GM18519 (cell line): Measurements from ENCODE around the gene GRIA4.
"Not testable (repeated sequence)": the region's sequence is repeated elsewhere in the genome, so short reads cannot be mapped to it uniquely, and the experiment has no call there.

Source experiments
- ATAC-seq: cut with Tn5 transposase; IDR thresholded peaks from one replicate; pipeline ENCODE4 v1.9.1; 2021; ENCODE audit warnings: mild to moderate bottlenecking, moderate library complexity; ENCODE audit not compliant: unreplicated experiment, low FRiP score

GRIA4 gene

DNA sequence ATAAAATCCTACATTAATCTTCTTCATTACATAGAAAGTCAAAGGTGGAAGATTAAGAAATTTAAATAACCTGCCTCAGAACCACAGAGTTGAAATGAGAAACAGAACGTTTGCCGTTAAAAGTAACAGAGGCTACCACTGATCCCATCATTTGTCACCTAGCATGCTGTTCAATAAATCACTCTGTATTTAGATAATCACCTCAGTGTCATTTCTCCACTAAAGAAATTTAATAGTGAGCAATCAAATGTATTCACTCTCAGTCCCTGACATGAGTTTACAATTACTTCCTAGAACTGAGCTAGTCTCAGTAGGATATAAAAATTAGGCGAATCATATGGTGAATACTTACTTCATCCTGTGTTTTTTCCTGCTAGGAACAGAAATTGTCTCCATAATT lies 242.5 kb downstream of the GRIA4 start:
- ATAC-seq, result no peak

DNA sequence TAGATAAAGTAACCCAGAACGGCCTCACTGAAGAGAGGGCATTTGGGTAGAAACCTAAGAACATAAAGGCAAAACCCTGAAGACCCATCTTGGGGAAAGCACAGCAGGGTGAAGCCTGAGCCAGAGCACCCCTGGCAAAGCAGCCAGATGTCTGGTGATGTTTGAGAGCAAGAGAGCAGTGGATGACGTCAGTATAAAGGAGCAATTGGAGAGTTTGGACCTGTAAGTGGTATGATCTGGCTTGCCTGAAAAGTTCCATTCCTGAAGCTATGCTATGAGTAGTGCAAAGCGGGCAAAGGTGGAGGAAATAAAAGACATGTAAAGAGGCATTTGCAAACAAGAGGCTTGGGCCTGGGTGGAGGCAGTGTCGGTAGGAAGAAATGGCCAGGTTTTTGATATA lies 244.4 kb downstream of the GRIA4 start:
- no peak for ATAC-seq

DNA sequence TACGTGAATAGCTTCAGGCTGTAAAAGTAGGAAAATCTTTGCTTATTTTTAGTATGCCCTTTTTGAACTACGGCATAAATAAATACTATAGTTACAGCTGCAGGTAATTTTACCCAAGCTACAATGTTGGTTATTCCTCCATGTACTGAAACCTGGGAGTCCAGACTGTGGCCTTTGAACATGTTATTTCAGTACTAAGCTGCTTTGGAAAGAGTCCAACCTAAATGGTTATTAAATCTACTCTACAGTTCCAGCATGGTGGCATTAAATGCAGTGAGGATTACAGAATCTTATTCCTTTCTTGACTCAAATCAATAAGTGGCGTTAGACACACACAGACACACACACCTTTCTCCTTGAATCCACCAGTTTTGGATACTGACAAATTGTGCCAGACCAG lies 247.1 kb downstream of the GRIA4 start:
- no peak for ATAC-seq

DNA sequence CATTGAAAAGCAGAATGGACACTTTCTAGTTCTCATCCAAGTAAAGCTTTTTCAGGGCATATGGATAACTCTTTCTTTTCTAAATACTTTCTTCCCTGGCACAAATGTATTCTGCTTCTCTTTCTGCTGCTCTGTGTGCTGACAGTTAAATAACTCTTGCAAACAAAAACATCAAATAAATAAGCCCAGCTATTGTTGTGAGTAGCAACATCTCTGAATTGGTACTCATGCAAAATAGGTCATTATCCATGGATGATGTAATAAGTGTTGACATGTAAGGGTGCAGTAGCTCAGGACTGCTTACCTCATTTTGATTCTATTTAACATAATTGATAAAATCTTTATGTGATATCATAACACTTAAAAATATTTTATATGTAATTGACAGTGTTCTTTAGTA lies 247.9 kb downstream of the GRIA4 start:
- ATAC-seq, result no peak

DNA sequence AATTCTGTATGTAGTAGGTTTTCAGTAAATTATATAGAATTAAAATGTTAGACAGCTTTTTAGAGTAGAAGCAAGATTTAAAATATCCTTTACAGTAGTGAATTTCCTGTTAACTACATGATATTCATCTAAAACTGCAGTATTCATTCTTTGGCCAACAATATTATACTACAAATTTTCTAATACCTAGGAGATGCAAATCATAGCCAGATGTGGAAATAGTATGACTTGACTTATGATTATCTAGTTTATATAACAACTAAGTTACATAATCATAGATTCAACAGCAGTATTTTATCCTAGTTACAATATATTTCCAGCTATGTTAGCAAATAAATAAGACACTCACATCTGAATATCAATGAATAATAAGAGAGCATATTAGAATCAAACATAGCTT lies 249.0 kb downstream of the GRIA4 start:
- no peak for ATAC-seq

DNA sequence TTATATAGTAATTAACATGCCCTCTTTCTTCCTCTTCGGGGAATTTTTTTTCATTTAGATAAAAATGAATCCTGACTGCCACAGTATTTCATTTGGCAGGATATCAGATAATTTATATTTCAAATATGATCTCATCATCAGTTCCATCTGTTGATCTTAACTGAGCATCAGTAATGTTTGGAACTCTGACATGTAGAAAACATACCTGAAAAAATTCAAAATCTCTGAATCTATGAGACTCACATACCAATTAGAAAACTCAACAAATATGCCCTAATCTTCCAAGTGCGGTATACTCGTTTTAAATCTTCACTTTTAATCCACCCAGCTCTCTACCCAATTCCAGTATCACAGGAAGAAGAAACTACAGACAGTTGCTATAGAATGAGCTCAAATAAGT lies 250.2 kb downstream of the GRIA4 start:
- ATAC-seq, result no peak

DNA sequence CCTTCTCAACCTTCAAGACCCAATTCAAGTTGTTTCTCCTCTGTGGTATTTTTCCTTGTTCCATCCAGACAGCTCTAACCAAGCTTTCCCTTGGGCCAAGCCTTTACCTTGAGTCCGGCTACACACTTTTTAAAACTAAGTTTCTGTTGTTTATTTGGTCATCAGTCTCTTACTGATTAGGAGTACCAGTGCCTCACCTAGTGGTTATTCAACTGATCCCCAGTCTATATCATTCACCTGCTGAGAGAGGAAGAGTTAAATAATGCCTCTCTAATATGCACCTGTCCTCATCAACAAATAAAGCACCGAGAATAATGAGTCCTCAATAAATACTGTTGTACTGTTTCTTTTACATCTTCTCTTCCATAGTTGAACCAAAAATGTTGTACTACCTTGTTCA lies 251.4 kb downstream of the GRIA4 start:
- ATAC-seq, result no peak

DNA sequence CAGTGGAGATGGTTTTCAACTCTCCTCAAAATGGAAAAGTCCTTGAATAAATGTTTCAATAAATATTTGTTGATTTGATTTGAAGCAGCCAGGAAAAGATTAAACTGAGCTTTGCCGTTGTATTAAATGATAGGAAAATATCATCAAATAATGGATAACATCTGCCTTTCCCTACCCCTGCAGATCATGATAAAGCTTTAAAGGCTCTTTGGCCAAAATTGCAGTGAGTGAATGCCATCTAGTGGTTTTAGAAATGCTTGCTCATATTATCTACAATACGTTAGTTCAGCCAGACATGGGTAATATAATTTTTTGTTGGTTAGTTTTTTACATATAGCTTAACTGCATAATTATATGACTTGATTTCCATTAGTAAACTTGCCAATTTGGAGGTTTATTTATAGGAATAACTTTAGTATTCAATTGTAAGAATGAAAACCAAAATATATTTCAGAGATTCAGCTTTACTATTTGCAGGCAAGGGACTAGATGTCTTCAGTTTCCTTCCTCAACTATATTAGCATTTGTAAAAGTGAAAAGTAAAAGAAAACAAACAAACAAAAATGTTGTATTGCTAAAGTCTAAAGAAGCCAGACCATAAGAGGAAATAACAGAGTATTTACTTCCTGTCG lies 253.0 kb downstream of the GRIA4 start:
- ATAC-seq, result peak; percentile 76

DNA sequence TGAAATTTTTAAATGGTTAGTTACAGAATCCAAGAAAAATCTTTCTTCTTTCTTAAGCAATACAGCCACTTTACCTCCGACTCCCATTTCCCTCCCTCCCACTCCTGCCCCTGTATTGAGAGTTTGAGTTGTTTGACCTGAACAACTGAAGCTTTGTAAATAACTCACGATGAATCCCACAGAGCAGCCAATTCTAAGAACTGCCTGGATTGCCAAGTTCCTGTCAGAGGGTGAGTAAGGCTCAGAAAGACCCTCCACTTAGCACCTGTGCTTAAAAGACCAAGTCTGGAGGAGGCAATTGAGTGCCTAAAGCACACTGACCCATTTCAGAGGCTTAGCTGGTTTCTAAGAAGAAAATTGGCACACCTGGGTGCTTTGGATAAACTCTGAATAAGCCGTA lies 253.7 kb downstream of the GRIA4 start:
- no peak for ATAC-seq

DNA sequence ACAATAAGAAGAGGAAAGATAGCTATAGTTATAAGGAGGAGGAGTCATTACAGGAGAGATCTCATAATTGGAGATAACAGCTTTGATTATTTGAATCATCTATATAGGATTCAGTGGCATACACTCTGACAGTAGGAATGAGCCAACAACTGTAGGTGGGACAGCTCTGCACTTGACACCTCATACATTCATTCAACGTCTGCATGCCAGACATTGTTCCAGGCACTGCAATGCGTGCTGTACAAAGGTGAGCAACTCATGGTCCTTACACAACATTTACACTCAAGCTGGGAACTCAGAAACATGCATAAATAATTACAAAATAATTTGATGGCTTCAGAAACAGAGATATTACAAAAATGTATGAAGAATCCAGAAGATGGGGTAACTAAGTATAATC lies 257.9 kb downstream of the GRIA4 start:
- no peak for ATAC-seq

DNA sequence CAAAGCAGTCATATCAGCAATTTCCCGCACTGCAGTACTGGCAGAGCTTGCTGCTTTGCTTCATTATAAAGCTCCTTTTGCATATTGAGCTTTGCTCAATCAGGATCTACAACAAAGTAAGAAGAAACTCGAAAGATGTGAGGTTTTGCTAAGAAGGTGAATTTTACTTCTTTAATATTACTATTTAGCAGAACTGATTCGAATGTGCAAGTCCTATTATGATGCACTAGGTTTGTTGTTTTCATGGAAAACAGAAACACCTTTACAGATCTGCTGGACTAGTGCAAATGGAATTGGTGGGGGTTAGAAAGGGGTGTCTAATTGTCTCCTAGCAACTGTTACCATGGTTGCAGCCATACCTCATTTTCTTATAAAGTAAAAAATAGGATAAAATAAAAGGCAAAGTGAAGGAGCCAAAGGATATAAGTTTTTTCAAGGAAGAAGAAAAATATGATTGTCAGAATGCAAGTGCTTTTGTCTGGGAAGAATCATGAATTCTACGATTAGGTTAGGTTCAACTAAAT lies 259.0 kb downstream of the GRIA4 start:
- no peak for ATAC-seq

DNA sequence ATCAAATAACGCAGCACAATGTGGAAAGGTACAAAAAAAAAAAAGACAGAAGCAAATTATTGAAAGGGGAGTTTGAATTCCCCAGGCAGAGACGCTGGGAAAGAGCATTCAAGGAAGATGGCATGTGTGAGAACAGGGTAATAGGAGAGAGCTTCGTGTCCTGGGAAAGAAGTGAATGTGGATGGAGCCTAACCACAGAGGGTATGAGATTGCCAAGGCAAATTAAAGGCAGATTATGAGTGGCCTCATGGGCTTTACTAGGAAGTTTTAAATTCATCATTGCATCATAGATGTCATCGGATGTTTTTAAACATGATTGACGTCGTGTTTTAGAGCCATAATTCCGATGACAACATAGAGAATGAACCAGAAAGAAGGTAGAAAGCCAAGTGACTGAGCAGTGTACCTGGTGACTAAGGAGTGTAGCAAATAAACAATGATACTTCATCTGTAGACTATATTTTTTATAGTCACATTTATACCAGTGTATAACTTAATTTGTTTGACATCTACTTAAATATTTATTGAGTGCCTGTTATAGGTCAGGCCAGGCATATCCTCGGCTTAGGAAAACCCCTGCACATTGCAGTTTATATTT lies 260.7 kb downstream of the GRIA4 start:
- no peak for ATAC-seq

DNA sequence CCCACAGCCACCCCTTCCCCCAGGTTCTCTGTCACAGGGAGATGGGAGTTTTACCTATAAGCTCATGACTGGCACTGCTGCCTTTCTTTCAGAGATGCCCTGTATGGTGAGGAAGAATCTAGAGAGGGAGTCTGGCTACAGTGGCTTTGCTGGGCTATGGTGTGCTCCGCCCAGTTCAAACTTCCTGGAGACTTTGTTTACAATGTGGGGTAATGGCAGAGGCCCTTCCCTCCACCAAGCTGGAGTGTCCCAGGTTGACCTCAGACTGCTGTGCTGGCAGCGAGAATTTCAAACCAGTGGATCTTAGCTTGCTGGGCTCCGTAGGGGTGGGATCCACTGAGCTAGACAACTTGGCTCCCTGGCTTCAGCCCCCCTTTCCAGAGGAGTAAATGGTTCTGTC lies 268.6 kb downstream of the GRIA4 start:
- ATAC-seq, result no peak

DNA sequence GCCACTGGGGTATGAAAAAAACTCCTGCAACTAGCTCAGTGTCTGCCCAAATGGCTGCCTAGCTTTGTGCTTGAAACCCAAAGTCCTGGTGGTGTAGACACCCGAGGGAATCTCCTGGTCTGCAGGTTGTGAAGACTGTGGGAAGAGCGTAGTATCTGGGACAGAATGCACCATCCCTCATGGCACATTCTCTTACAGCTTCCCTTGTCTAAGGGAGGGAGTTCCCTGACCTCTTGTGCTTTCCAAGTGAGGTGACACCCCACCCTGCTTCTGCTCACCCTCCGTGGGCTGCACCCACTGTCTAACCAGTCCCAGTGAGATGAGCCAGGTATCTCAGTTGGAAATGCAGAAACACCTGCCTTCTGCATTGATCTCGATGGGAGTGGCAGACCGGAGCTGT lies 269.1 kb downstream of the GRIA4 start:
- not testable (repeated sequence) for ATAC-seq

DNA sequence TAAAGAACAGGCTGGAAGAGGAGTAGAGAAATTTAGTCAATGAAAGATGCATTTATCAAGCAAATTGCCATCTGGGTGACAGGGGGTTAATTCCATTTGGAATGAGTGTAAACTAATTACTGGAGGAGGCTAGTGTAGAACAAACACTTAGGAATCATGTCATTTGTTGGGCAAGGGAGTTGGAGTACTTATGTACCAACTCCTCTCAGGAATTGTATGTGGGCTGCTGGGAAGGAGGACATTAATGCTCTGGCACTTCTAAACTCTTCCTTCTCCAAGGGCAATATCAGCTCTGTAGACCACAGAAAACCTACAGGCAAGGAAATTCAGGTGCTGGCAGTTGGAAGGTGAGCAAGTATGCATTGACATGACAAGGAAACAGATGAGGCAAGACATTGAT lies 271.2 kb downstream of the GRIA4 start:
- ATAC-seq, result no peak

DNA sequence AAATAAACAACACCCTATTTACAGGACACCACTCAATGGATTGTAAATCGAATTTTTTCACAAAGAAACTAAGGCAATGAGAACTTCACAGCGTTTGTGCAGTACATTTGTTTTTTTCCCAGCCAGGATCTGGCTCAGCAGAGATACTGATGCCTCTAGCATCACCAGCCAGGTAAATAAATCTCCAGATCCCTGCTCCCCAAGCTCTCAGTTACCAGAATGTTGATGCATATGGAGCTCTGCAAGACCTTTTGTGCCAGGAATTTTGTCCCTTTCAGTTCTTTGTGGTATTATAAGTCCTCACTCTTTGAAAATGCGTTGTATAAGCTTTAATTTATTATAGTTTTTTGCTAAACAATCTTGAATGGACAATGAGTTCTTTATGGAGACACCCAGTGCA lies 274.6 kb downstream of the GRIA4 start:
- no peak for ATAC-seq

DNA sequence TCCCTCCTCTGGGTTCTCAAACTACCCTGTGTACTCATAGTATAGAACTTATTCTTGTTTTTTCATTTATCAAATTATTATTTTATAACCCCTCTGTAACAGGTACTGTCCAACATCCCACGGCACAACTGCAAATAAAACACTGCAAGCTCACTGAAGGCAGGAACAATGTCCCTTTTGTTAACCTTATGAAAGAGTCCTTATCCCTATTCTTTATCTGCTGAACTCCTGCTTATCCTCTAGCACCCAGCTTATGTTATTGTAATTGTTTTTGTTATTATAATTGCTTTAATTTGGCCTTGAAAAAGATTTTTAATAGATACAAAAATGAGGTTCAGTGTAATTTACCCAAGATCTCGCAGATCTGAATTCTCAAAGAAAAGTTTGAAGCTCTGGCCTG lies 281.8 kb downstream of the GRIA4 start:
- no peak for ATAC-seq

DNA sequence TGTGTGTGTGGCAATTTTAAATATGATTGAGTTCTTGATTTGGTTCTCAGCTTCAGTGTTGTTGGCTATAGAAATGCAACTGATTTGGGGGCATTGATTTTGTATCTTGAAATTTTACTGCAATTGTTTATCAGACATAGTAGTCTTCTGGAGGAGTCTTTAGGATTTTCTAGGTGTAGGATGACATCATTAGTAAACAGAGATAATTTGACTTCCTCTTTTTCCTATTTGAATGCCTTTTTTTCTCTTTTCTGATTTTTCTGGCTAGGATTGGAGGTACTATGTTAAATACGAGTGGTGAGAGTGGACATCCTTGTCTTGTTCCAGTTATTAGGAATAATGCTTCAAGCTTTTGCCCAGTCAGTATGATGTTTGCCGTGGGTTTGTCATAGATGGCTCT lies 287.3 kb downstream of the GRIA4 start:
- ATAC-seq, result no peak

DNA sequence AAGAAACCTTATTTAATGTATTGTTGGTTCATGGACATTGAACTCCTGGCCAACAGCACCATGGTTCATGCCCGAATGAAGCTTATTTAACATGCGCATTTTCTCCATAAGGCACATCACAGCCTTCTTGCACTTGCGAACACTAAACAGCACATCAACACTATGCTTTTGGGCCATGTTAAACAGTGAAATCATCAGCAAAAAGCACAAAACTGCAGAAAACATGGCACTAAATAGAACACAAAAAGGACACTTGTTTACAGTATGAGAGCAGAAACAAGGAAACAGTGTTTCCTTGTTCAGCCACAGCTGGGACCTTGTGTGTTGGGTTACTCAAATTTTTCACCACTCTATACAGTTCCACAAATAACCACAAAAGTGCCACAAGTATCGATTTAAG lies 289.9 kb downstream of the GRIA4 start:
- no peak for ATAC-seq

DNA sequence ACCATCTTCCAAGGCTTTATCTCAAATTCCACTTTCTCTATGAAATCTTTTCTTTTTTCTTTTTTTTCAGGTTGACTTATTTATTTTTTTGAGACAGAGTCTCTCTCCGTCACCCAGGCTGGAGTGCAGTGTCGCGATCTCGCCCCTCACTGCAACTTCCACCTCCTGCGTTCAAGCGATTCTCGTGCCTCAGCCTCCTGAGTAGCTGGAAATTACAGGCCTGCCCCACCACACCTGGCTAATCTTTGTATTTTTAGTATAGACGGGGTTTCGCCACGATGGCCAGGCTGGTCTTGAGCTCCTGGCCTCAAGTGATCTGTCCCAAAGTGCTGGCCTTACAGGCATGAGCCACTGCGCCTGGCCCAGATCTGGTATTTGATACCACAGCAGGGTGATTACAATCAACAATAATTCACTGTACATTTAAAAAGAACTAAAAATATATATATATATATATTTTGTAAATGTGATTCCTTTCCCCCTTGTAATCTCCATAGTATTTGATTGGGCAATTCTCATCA lies 290.7 kb downstream of the GRIA4 start:
- ATAC-seq, result no peak

DNA sequence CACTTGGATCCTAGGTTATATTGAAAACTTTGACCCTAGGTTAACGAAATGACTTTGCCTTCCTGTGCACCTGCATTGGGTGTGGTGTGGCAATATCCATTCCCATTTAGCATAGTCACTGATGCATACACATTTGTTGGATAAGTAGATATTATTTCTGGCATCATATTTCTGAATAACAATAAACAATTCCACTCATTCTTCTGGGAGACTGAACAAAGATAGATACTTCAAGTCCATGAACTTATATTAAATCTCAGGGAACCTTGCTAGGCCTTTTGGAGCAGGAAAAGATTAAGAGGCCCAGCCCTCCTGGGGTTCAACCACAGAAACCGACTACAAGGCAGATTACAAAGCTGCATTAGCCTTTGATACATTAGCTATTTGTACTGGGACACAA lies 293.2 kb downstream of the GRIA4 start:
- ATAC-seq, result no peak

DNA sequence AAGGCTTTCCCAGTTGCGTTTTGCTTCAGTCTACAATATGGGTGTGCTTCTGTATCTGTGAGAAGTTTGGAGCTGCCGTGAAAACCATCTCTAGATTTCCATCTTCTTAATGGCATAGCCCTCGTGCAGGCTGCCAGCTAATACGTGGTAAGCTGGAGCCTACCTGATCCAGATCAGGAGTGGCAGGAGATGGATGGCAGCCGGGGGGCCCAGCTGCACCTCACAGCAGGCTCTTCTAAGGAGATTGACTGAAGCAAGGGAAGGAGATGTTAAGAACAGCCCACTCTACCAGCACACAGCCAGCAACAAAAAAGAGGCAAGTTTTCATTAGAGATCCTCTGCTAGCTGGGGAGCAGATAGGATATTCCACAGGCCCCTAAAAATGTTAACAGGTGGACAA lies 296.6 kb downstream of the GRIA4 start:
- no peak for ATAC-seq
